NCI-H146 (cell line): ENCODE measurements around the gene TMC8.
A peak's percentile ranks its signal among the peaks of the same experiment; 100 is the strongest.
"Not testable (repeated sequence)": the region's sequence is repeated elsewhere in the genome, so short reads cannot be mapped to it uniquely, and the experiment has no call there.

ENCODE experiments used
- DNase-seq: peaks from one replicate; lab custom pipeline; 2025; lab: John Stamatoyannopoulos, UW

Gene TMC8

DNA sequence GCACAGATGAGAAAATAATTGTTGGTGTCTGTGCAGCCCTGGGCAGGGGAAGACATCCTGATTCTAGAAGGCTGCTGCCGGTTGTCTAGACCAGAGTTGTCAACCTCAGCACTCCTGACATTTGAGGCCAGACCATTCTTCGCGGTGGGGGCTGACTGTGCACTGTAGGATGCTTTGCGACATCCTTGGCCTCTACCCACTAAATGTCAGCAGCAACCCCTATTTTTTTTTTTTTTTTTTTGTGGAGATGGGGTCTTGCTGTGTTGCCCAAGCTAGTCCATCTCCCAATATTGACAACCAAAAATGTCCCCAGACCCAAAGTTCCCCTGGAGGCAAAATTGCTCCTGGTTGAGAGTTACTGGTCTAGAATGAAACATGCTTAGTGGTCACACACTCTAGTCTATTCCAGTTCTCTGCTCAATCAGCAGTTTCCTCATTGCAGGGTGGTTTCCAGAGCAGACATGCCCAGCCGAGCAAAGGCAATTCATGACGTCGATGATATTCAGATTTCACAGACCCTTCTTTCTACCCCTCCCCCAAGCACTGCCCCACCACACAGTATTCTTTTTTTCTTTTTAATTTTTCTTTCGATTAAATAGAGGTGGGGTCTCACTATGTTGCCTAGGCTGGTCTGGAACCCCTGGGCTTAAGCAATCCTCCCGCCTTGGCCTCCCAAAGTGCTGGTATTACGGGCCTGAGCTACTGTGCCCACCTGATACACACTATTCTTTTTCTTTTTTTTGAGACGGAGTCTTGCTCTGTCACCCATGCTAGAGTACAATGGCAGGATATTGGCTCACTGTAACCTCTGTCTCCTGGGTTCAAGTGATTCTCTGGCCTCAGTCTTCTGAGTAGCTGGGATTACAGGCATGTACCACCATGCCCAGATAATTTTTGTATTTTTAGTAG, 24.6 kb downstream of the TMC8 start:
- DNase-seq: no peak

DNA sequence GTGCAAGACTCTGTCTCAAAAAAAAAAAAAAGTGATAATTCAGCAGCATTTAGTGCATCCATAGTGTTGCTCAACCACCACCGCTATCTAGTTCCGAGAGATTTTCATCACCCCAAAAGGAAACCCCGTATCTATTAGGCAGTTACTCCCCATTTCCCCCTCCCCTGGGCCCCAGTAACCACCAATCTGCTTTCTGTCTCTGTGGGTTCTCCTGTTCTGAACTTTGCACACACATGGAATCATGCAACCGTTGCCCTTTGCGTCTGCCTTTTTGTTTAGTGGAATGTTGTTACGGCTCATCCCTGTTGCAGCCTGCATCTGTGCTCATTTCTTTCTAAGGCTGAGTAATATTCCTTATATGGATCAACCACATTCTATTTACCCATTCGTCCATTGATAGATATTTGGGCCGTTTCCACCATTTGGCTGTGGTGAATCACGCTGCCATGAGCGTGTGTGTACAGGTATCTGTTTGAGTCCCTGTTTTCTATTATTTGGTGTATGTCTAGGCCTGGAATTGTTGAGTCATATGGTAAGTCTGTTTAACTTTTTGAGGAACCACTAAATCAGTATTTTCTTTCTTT, 29.1 kb downstream of the TMC8 start:
- DNase-seq: no peak

DNA sequence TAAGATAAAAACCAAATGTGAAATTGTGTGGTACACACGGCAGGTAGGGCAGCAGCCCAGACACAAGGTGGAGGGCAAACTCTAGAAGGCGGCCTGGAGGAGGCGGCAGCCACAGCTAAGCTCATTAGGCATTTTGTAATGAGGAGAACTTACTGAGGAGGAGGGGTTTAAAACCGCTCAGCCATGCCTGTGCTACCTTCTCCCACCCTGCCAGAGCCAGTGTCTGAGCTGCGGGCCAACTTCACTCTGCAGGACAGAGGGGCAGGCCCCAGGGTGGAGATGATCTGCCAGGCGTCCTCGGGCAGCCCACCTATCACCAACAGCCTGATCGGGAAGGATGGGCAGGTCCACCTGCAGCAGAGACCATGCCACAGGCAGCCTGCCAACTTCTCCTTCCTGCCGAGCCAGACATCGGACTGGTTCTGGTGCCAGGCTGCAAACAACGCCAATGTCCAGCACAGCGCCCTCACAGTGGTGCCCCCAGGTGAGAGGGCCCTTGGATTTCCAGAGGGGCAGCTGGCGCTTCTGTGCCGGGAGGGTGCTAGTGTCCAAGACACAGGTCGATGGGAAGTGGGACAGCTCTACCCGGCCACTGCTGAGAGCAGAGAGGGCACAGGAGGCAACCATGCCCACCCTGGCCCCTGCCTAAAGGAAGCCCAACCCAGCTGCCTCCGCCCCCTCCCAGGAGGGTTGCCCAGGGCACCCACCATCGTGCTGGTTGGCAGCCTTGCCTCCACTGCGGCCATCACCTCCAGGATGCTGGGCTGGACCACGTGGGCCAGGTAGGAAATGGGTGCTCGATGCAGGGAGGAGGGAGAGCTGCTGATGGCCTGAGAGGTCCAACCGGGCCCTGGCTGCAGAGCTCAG, 33.5 kb downstream of the TMC8 start:
- no peak for DNase-seq

DNA sequence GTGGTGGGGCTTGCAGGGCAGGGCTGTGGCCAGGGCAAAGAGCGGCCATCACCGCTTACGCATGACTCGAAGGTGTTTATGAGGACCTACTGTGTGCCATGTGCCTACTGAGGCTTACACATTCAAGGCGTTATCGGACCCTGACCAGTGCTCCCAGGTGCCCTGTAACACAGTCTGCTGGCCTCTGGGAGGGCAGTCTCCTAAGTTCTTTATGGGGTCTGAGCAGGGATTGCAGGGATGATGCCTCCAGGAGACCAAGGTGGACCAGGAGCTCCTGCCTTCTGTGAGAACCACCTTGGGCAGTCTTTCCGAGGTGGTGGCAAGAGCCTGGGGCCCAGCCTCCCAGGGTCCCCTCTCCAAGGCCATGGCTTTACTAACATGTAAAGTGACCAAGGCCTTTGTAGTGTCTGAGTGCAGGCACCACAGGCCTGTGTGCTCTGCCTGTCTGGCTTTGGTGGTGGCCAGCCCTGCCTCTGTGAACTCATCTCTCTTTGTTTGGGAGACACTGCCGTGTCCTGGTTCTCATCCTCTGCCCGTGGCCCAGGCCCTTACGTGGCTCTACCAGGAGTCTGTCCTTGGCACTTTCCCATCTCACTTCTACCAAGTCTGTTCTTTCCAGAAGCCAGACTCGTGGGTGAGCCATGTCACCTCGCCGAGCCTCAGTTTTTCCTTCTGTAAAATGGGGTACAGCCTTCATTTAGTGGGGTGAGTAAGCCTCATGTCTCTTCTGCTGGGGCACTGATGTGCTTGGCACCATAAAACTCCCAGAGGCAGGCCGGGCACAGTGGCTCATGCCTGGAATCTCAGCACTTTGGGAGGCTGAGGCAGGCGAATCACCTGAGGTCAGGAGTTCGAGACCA, 34.4 kb downstream of the TMC8 start:
- no peak for DNase-seq

DNA sequence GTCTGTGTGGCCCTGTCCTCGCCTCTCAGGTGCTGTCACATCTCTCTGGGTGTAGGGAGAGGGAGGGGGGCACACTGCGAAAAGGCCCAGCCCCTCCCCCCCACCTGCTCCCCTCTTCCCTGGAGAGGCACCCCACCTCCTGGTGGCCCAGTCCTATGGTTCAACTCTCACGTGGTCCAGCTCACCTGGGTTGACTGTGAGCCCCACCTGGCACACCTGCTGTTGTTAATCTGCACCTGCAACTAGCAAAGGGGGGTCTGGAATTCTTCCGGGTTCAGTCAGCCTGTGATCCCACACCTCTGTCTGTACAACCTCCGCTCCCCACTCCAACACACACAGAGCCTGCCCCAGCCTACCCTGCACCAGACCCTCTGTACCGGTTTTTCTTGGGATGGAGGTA, 35.8 kb downstream of the TMC8 start:
- peak; percentile 77 for DNase-seq

DNA sequence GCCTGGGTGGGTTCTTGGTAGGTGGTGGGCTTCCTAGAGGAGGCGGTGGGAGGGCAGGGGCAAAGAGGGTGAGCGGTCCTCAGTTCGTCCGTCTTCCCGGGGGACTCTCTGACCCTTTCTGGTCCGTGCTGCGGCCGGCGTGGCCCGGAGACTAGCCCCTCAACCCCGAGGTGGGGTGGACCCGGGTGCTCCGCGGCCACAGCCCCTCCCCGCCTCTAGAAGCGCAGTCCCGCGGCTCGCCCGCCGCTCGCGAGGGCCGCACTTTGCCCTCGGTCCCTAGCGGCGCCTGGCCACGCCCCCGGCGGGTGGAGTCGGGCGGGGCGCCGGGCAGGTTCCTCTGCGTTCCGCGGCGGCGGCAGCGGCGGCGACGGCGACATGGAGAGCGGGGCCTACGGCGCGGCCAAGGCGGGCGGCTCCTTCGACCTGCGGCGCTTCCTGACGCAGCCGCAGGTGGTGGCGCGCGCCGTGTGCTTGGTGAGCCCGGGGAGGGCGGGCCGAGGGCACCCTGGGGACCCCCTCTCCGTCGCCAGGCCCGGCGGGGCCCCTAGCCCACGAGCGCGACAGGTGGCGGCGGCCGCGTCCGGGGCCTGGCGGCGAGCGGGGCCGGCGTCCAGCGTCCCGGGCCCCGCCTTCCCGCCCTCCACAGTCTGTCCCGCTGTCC, 37.8 kb downstream of the TMC8 start, which contains the start of gene SYNGR2:
SYNGR2 (plus strand) TSS at position 340 of the 661 bp plus-strand sequence; CDS start at position 376, 36 bp downstream.
- DNase-seq: peak; percentile 83

DNA sequence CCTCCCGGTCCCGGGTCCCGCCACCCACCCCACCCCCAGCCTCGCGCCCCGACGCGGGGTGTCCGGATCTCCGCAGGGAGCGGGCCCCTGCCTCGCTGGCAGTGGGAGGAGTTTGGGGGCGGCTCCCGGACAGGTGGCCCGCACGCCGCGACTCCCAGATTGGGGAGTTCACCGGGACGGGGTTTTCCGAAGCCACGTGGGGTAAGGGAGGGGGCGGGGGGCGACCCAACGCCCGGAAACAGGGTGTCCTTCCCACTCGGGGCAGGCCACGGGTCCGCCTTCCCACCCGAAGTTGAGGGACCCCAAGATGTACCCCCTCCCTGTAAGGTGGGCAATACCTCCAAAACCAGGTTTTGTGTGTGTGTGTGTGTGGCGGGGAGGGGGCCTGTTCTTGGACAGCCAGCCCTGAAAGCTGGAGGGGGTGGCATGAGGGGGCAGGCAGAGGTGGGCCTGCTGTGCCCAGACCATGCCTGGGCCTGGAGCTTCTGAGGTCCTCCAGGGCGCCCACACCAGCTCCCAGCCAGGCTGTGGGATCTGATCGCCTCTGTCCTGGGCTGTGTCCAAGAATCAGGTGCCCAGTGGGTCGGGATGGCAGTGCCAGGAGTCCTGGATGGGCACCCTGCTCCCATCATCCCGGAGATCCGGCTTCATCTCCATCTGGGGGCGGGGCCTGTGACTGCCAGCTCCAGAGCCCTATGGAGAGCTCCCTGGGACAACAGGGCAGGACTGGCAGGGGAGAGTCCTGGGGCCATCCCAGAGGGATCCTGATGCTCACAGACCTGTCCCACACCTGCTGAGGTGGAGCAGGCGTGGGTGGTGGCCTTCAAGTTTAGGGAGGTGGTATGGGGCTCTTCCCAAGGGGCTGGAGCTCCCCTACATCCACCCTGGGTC, 38.6 kb downstream of the TMC8 start:
- peak; percentile 45 for DNase-seq

DNA sequence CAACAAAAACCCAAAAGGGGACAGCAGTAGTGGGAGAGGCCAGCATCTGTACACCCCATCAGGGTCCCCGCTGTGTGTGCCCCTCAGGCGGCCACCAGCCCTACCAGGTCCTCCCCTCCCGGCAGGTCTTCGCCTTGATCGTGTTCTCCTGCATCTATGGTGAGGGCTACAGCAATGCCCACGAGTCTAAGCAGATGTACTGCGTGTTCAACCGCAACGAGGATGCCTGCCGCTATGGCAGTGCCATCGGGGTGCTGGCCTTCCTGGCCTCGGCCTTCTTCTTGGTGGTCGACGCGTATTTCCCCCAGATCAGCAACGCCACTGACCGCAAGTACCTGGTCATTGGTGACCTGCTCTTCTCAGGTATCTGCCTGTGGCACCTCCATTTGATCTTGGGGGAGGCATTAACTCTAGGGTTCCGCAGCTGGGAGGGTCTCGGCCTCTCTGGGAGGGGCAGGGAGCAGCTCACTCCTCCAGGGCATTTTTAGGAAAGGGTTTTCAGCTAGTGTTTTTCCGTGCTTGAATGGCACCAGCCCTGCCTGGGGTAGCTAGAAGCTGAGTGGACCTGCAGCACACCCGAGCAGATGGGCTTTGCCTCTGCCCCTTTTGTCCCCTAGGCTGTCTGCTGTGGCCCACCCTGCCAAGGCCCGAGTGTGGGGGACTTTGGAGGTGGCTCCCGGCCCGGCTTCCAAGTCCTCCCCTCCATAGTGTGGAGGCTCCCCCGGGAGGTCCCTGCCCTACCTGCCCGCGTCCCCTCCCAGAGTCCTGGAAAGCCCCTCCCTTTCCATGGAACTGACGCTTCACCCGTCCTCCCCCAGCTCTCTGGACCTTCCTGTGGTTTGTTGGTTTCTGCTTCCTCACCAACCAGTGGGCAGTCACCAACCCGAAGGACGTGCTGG, 40.4 kb downstream of the TMC8 start:
- DNase-seq: no peak

DNA sequence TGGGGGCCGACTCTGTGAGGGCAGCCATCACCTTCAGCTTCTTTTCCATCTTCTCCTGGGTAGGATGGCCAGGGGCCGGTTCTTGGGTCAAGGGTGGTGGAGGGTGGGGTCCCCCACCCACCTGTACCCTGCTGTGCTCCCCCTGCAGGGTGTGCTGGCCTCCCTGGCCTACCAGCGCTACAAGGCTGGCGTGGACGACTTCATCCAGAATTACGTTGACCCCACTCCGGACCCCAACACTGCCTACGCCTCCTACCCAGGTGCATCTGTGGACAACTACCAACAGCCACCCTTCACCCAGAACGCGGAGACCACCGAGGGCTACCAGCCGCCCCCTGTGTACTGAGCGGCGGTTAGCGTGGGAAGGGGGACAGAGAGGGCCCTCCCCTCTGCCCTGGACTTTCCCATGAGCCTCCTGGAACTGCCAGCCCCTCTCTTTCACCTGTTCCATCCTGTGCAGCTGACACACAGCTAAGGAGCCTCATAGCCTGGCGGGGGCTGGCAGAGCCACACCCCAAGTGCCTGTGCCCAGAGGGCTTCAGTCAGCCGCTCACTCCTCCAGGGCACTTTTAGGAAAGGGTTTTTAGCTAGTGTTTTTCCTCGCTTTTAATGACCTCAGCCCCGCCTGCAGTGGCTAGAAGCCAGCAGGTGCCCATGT, 41.1 kb downstream of the TMC8 start:
- DNase-seq: not testable (repeated sequence)

DNA sequence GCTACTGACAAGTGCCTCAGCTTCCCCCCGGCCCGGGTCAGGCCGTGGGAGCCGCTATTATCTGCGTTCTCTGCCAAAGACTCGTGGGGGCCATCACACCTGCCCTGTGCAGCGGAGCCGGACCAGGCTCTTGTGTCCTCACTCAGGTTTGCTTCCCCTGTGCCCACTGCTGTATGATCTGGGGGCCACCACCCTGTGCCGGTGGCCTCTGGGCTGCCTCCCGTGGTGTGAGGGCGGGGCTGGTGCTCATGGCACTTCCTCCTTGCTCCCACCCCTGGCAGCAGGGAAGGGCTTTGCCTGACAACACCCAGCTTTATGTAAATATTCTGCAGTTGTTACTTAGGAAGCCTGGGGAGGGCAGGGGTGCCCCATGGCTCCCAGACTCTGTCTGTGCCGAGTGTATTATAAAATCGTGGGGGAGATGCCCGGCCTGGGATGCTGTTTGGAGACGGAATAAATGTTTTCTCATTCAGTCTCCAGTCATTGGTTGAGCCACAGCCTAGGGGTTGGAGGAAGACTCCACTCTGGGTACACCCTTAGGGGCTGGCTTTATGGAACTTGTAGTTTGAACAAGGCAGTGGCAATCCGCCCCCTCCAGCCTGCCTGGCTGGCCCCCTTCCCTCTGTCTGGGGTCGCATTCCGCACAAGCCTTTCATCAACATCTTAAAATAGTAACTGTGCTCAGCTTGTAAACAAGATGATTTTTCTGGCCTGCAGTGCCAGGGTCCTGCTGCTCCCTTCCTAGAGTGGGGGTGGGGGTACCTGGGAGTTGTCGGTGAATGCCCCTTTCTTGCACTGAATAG, 41.9 kb downstream of the TMC8 start:
- DNase-seq: no peak

DNA sequence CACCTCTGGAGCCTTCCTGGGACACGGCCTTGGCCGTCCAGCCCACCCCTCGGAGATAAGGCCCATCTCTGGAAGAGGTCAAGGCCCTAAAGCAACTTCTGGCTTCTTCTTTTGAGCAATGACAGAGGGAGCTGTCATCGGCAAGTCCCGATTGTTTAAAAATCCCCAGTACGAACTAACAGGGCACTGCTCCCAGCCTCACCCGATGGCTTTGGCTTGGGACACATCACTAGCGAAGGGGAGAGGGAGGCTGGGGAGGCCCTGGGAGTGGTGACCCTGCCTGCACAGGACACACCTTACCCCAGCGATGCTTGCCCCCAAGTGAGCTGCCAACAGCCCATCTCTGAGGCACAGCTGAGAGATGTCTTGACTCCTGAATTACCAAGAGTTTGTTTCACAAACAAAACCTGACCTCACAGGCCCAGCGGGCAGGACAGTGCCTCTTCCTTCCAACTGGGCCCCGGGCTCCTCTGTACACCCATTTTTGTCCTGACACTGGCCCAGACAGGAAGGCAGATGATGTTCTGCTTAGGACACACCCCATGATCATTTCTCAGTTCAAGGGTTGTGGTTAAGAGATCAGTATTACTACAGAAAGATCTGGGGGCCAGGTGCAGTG, 42.6 kb downstream of the TMC8 start:
- no peak for DNase-seq

DNA sequence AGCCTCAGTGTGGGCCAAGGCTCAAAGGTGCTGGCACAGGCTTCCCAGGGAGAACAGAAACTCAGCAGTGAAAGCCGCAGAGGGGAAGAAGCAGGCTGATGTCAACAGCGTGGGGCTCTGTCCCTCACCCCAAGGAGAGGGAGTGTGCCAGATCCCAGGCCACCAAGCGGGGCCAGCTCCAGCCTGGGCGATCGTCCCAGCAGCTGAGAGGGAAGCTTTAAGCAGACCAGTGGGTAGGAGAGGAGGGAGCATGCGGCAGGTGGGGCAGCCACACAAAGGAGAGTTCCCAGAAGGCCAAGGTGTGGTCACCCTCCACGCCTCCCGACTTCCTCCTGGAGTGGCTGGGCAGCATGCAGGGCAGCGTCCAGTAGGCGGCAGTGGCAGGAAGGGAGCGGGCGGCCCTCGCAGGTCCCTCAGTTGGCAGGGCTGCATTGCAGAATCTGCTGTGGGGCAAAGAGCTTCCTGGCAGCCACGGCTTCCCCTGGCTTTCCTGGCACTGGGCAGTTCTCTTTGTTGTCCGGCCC, 43.8 kb downstream of the TMC8 start:
- DNase-seq: no peak

DNA sequence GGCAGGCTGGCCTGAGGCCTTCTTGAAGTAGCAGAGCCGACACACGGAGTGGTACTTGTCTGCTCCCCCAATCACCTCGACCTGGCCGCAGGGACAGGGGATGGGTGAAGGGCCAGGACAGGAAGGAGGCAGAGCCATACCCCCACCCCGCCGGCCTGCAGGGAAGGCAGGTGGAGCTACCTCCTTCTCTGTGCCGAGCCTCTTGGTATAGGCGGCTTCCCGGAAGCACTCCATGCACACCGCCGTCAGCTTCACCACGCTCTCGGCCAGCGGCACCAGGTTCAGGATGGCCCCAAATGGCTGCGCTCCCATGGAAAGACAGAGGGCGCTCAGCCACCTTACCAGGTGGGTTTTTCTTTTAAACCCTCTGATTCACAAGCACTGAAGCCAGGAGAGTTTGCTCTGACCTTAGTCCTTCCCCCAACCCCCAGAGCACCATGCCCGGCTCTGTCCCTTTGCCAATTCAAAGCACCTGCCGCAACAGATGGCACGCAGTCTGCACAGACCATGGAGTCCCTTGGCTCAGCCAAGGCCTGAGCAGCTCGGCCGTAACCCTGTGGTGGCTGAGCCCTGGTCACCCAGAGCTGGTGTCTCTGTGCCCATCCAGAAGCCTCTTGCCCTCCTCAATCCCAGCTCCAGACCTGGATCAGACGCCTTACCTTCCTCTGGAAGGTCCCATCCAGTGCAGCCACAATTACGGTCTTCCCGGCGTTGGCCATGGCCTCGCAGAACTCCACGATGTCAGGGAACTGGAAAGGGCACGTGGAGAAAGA, 44.5 kb downstream of the TMC8 start:
- DNase-seq: no peak

DNA sequence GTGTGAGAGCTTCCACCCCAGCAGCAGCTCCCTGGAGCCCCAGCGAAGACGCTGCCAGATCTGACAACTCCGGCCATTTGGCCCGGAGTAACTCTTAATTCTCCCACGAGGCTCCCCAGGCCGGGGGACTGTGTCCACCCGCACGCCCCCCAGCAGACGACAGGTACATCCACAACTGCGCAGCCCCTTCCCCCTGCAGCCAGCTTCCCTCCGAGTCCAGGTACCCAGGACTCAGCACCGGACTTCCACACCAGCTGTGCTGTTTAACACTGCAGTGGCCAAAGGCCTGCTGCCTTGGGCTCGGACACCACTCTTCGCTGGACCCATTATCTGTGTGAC, 45.0 kb downstream of the TMC8 start:
- no peak for DNase-seq

DNA sequence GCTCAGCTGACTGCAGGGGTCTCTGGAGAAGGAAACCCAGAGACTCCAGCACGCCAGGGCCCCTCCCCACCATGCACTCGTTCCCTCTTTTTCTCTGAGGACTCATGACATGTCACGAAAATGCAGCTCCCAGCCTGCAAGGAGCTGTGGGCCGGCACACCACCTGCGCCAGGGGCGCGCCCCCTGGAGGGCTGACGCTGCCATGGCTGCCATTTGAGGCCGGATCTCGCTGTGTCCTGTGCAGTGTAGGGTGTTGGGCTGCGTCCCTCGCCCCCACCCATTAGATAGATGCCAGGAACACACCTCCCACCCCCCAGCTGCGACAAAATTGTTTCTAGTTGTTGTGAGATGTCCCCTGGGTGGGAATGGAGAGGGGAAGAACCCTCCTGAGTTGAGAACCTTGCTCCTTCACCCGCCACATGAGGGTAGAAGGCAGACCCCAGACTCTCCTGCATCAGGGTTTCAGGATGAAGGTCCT, 46.0 kb downstream of the TMC8 start:
- peak; percentile 15 for DNase-seq

DNA sequence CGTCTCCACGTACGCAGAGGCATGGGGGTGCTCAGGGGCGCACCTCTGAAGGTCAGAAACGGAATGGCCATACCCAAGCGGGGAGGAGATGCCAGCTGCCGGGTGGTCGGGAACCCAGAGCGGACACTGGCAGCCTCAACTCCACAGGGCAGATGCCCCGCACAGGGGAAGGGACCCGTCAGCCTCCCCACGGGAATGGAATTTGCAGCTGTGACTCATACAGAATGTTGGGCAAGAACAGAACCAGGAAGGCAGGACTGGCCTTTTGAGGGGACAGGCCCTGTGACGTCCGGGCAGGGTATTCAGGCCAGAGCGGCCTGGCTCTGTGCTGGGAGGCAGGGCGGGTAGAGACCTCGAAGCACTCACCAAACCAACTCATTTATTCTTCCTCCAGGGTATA, 48.8 kb downstream of the TMC8 start:
- DNase-seq: no peak
